Muscle layer of duodenum (tissue), 2 donors: Measurements from ENCODE around the gene ODAD4.
"Not testable (repeated sequence)": the region's sequence is repeated elsewhere in the genome, so short reads cannot be mapped to it uniquely, and the experiment has no call there.

ENCODE experiments used
- H3K27ac ChIP-seq: one replicate; pipeline ENCODE4 v1.7.0; 2013; ENCODE audit warnings: mild to moderate bottlenecking, low read length
- H3K27me3 ChIP-seq: one replicate; pipeline ENCODE4 v1.7.0; 2013; ENCODE audit warnings: low read depth, mild to moderate bottlenecking, control low read depth, low read length
- H3K36me3 ChIP-seq, 2 donors: one replicate each; pipeline ENCODE4 v1.7.0; 2013; ENCODE audit warnings: low read length in 2 of 2, control low read depth in 1 of 2, mild to moderate bottlenecking in 1 of 2; ENCODE audit not compliant: insufficient read depth in 2 of 2, control insufficient read depth in 1 of 2
- H3K4me1 ChIP-seq, 2 donors: one replicate each; pipeline ENCODE4 v1.7.0; 2013; ENCODE audit warnings: low read length in 2 of 2, mild to moderate bottlenecking in 2 of 2, control low read depth in 1 of 2, moderate library complexity in 1 of 2; ENCODE audit not compliant: insufficient read depth in 2 of 2, control insufficient read depth in 1 of 2
- H3K4me3 ChIP-seq, 2 donors: one replicate each; pipeline ENCODE4 v1.7.0; 2013; ENCODE audit warnings: low read length in 2 of 2, low read depth in 1 of 2, mild to moderate bottlenecking in 1 of 2
- H3K9me3 ChIP-seq, 2 donors: one replicate each; pipeline ENCODE4 v1.7.0; 2013; ENCODE audit warnings: low read length in 2 of 2, control low read depth in 1 of 2, mild to moderate bottlenecking in 1 of 2; ENCODE audit not compliant: control insufficient read depth in 1 of 2
- donor health status: healthy.

The ODAD4 gene

GRCh38 chr17:41992576-41992975 is 62.2 kb downstream of the ODAD4 start:
- H3K4me3 ChIP-seq, result no peak overlapping the region
- no peaks in the 10 kb centered on the region for H3K27me3 ChIP-seq
- H3K27ac ChIP-seq, result no peak overlapping the region
- H3K36me3 ChIP-seq, result peaks cover 59 to 93% of the 10 kb centered on the region in 2 donors
- H3K4me1 ChIP-seq, result no peaks in the 10 kb centered on the region
- no peaks in the 10 kb centered on the region for H3K9me3 ChIP-seq

- H3K36me3 ChIP-seq, result peaks cover 39 to 80% of the 10 kb centered on the region in 2 donors
- H3K4me3 ChIP-seq, result no peak overlapping the region
- H3K4me1 ChIP-seq, result peaks cover 0 to 6% of the 10 kb centered on the region in 2 donors
- H3K9me3 ChIP-seq, result no peaks in the 10 kb centered on the region
- H3K27me3 ChIP-seq, result no peaks in the 10 kb centered on the region
- no peak overlapping the region for H3K27ac ChIP-seq
These were observed 66.4 kb downstream of the ODAD4 start for GRCh38 chr17:41996855-41997164.

DNA sequence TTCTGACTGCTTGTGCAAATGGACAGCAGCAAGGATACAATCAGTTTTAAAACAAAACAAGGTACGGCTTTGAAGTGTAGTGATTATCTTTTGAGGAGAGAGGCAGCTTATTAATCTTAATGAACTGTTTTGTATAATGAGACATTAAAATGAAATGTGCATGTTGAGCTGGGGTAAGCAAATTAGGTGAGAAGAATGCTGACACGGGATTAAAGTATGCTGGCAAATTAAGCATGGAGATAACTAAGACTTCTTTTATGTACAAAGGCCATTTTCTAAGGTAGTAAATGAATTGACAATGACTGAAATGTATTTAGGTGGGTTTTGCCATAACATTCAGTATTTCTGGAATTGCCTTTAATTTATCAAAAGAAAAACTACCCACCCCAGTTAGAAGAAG is 68.1 kb downstream of the ODAD4 start:
- Histone ChIP-seq H3K9me3 (no peaks in the 10 kb centered on the region), H3K36me3 (peaks cover 37 to 65% of the 10 kb centered on the region in 2 donors), H3K27ac (no peak overlapping the region), H3K4me3 (no peak overlapping the region), H3K27me3 (no peaks in the 10 kb centered on the region), H3K4me1 (peaks cover 0 to 17% of the 10 kb centered on the region in 2 donors)

GRCh38 chr17:42000413-42001133 is 70.2 kb downstream of the ODAD4 start:
- no peaks in the 10 kb centered on the region for H3K27me3 ChIP-seq
- H3K4me3 ChIP-seq, result no peak overlapping the region
- H3K27ac ChIP-seq, result no peak overlapping the region
- H3K36me3 ChIP-seq, result peaks cover 25 to 50% of the 10 kb centered on the region in 2 donors
- no peaks in the 10 kb centered on the region for H3K9me3 ChIP-seq
- H3K4me1 ChIP-seq, result peaks cover 0 to 17% of the 10 kb centered on the region in 2 donors

GRCh38 chr17:42001729-42002128 is 71.3 kb downstream of the ODAD4 start:
- Histone ChIP-seq H3K36me3 (peaks cover 15 to 38% of the 10 kb centered on the region in 2 donors), H3K4me1 (peaks cover 0 to 17% of the 10 kb centered on the region in 2 donors), H3K4me3 (no peak overlapping the region), H3K9me3 (no peaks in the 10 kb centered on the region), H3K27ac (no peak overlapping the region), H3K27me3 (no peaks in the 10 kb centered on the region)

GRCh38 chr17:42002175-42002791 is 71.9 kb downstream of the ODAD4 start:
- no peak overlapping the region for H3K4me3 ChIP-seq
- H3K9me3 ChIP-seq, result no peaks in the 10 kb centered on the region
- peaks cover 0 to 17% of the 10 kb centered on the region in 2 donors for H3K4me1 ChIP-seq
- H3K27ac ChIP-seq, result no peak overlapping the region
- no peaks in the 10 kb centered on the region for H3K27me3 ChIP-seq
- H3K36me3 ChIP-seq, result peaks cover 11 to 33% of the 10 kb centered on the region in 2 donors

GRCh38 chr17:42002792-42003301 is 72.4 kb downstream of the ODAD4 start:
- Histone ChIP-seq H3K27ac (peak overlapping the region; percentile 27), H3K4me1 (peaks cover 0 to 17% of the 10 kb centered on the region in 2 donors), H3K4me3 (peak overlapping the region in 1 of 2 donors; percentile 31), H3K27me3 (no peaks in the 10 kb centered on the region), H3K36me3 (peaks cover 11 to 27% of the 10 kb centered on the region in 2 donors), H3K9me3 (no peaks in the 10 kb centered on the region)

DNA sequence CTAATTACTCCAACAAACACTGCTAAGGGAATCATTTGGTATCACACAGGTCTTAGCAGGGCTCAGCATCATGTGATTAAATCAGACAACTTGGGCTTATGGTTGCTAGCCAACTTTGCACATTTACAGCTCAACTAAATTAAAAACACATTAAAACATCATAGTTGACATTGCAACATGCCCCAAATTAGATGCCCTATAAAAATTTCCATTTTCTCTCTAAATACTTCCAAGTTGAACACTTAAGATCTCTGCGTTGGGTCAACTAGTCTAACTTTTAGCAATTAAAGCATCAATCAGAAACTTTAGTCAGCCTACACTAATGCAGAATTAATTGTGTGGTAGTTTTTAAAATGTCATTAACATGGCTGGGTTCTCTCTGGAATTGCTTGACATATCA is 74.7 kb downstream of the ODAD4 start:
- Histone ChIP-seq H3K27me3 (no peaks in the 10 kb centered on the region), H3K9me3 (no peaks in the 10 kb centered on the region), H3K27ac (no peak overlapping the region), H3K4me3 (no peak overlapping the region), H3K36me3 (peaks cover 4 to 12% of the 10 kb centered on the region in 2 donors), H3K4me1 (peaks cover 0 to 17% of the 10 kb centered on the region in 2 donors)

DNA sequence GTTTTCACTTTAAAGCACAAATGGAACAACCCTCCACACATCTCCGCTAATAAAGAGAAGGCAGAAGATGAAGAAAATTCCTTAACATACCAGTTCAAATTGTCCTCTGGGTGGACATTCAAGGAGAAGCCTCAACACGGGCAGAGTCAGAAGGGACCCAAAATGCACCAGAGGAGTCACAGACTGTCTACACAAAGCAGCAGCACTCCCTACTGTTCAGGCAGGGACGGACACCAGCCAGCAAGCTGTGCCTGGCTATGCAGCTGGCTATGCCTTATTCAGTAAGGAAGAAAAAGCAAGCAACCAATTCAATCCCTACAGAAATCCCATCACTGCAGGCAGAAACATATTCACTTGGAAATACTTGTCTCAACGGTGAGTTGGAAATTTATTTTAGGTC is 78.8 kb downstream of the ODAD4 start:
- Histone ChIP-seq H3K4me3 (no peak overlapping the region), H3K4me1 (peaks cover 6 to 18% of the 10 kb centered on the region in 2 donors), H3K27me3 (no peaks in the 10 kb centered on the region), H3K9me3 (no peaks in the 10 kb centered on the region), H3K27ac (no peak overlapping the region), H3K36me3 (no peaks in the 10 kb centered on the region)

- not testable (repeated sequence) for H3K27ac ChIP-seq, H3K36me3 ChIP-seq, H3K27me3 ChIP-seq, H3K4me3 ChIP-seq, H3K9me3 ChIP-seq
- peaks cover 6 to 26% of the 10 kb centered on the region in 2 donors for H3K4me1 ChIP-seq
These were observed 79.9 kb downstream of the ODAD4 start for GRCh38 chr17:42010266-42010680.

DNA sequence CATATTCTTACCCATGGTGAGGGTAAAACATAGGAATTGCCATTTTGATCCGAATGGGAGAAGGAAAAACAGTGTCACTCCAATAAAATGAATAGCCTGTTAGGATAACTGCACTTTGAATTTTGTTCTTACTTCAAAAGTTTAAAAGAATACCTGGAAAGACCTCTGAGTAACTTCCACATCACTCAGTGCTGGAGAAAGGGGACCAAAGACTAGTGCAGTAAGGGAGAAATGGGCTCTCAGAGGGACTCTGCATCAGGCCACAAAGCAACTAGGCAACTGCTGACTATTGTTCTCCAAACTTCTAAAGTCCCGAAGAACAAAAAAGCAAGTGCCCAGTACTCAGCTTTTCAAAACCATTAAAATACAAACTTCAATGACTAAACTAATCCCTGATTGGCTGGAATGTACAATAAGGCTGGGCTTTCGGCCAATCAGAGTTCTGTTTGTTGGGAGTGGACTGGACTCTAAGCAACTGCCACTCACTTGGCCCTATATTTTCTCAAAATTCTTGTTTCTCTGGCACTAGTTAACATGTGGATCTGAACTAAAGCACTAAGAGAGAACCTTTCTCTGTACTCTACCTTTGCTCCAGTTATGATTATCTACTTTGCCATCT is 80.6 kb downstream of the ODAD4 start:
- H3K36me3 ChIP-seq, result no peaks in the 10 kb centered on the region
- no peak overlapping the region for H3K27ac ChIP-seq
- no peaks in the 10 kb centered on the region for H3K27me3 ChIP-seq
- H3K4me1 ChIP-seq, result peaks cover 9 to 33% of the 10 kb centered on the region in 2 donors
- no peaks in the 10 kb centered on the region for H3K9me3 ChIP-seq
- no peak overlapping the region for H3K4me3 ChIP-seq
